AG09309 (cell line): ENCODE data around the gene STARD9.

ENCODE experiments used
- DNase-seq: peaks from one replicate; pipeline ENCODE4 v3.0.0-alpha.2; 2010; ENCODE audit warnings: low read depth
- H3K4me3 ChIP-seq: 2 replicates; pipeline ENCODE4 v1.5.1; 2011; ENCODE audit warnings: mild to moderate bottlenecking, low read depth, low read length, moderate library complexity; ENCODE audit not compliant: control insufficient read depth
- CTCF ChIP-seq: IDR thresholded peaks from 2 replicates; pipeline ENCODE4 v1.5.1; 2011; ENCODE audit warnings: mild to moderate bottlenecking, low read depth, low read length, inconsistent platforms; ENCODE audit not compliant: insufficient read depth, control insufficient read depth; ENCODE audit errors: missing control alignments

STARD9 gene

GRCh38 chr15:42612367-42612912 is 37.0 kb downstream of the STARD9 start:
- TF ChIP-seq CTCF: no peak
- no peak for DNase-seq
- no peak overlapping the region for H3K4me3 ChIP-seq

- H3K4me3 ChIP-seq: no peak overlapping the region
- DNase-seq: no peak
- no peak for TF ChIP-seq CTCF
Observed at GRCh38 chr15:42616107-42616506, 40.7 kb downstream of the STARD9 start.

GRCh38 chr15:42619656-42620371 is 44.4 kb downstream of the STARD9 start:
- DNase-seq: no peak
- H3K4me3 ChIP-seq: no peak overlapping the region
- no peak for TF ChIP-seq CTCF

GRCh38 chr15:42621386-42621785 is 46.0 kb downstream of the STARD9 start:
- no peak for TF ChIP-seq CTCF
- no peak overlapping the region for H3K4me3 ChIP-seq
- no peak for DNase-seq

GRCh38 chr15:42621996-42622925 is 46.9 kb downstream of the STARD9 start:
- no peak for DNase-seq
- TF ChIP-seq CTCF: no peak
- no peak overlapping the region for H3K4me3 ChIP-seq

- TF ChIP-seq CTCF: no peak
- H3K4me3 ChIP-seq: no peak overlapping the region
- no peak for DNase-seq
Observed at GRCh38 chr15:42623951-42624350, 48.5 kb downstream of the STARD9 start.
